DMS114 treated with DMSO at 0.1 percent for 48 hours (cell line): ENCODE results near the gene CLEC4A.
"Not testable (repeated sequence)": the region's sequence is repeated elsewhere in the genome, so short reads cannot be mapped to it uniquely, and the experiment has no call there.

Source experiments
- DNase-seq: peaks from one replicate; lab custom pipeline; 2025; ENCODE audit not compliant: unreplicated experiment; lab: John Stamatoyannopoulos, UW

Gene CLEC4A

GRCh38 chr12:8123124-8123912 is at the start of gene CLEC4A:
CLEC4A (plus strand) TSS chr12:8123617; CDS start chr12:8123879, 262 bp downstream.
- no peak for DNase-seq

- no peak for DNase-seq
These were observed 47.5 kb upstream of the CLEC4A start for GRCh38 chr12:8075935-8076334.

- DNase-seq, result no peak
These were observed 47.1 kb upstream of the CLEC4A start for GRCh38 chr12:8076366-8076765.

GRCh38 chr12:8077207-8077606 is 46.2 kb upstream of the CLEC4A start:
- DNase-seq, result no peak

- DNase-seq, result peak; percentile 32
These were observed 45.0 kb upstream of the CLEC4A start for GRCh38 chr12:8078398-8078797.

- no peak for DNase-seq
These were observed 44.5 kb upstream of the CLEC4A start for GRCh38 chr12:8078916-8079315.

GRCh38 chr12:8080120-8080519 is 43.3 kb upstream of the CLEC4A start:
- DNase-seq, result no peak

GRCh38 chr12:8081251-8081920 is 42.0 kb upstream of the CLEC4A start:
- DNase-seq, result no peak

- DNase-seq, result no peak
These were observed 40.7 kb upstream of the CLEC4A start for GRCh38 chr12:8082808-8083100.

GRCh38 chr12:8084351-8084750 is 39.1 kb upstream of the CLEC4A start:
- not testable (repeated sequence) for DNase-seq

- no peak for DNase-seq
These were observed 35.8 kb upstream of the CLEC4A start for GRCh38 chr12:8087666-8088065.

- no peak for DNase-seq
These were observed 34.8 kb upstream of the CLEC4A start for GRCh38 chr12:8088574-8088973.

- DNase-seq, result not testable (repeated sequence)
These were observed 34.1 kb upstream of the CLEC4A start for GRCh38 chr12:8089277-8089676.

GRCh38 chr12:8089716-8090115 is 33.7 kb upstream of the CLEC4A start:
- DNase-seq, result no peak

- no peak for DNase-seq
These were observed 30.1 kb upstream of the CLEC4A start for GRCh38 chr12:8093291-8093690.

GRCh38 chr12:8096281-8096915 is 27.0 kb upstream of the CLEC4A start:
- no peak for DNase-seq

- DNase-seq, result no peak
These were observed 24.2 kb upstream of the CLEC4A start for GRCh38 chr12:8099235-8099634.

- peak; percentile 61 for DNase-seq
These were observed 14.5 kb upstream of the CLEC4A start for GRCh38 chr12:8108808-8109398.

GRCh38 chr12:8113117-8113516 is 10.3 kb upstream of the CLEC4A start:
- DNase-seq, result not testable (repeated sequence)

GRCh38 chr12:8120072-8120713 is 3.2 kb upstream of the CLEC4A start:
- no peak for DNase-seq

GRCh38 chr12:8127138-8127537 is 3.7 kb downstream of the CLEC4A start:
- no peak for DNase-seq
